HepG2 (cell line): Measurements from ENCODE around the gene FAM120C. TPM values are rescaled to one million over a fixed set of nuclear protein-coding genes. Genes with fewer than 3 reads are reported as not detected.

Experiments
- ATAC-seq: fragments of 200-7000 bp; cut with Tn5 transposase; 3 replicates; pipeline ENCODE4 v1.9.1; 2020; ENCODE audit warnings: mild to moderate bottlenecking, moderate library complexity
- BruUV-seq: library from RNA; stranded (reverse); fragments of 400-500 nt; replicated peaks from 2 replicates; lab custom pipeline; 2021; lab: Mats Ljungman, UMichigan
- CTCF ChIA-PET: fragments of 300-600 bp; formaldehyde crosslinking; extraction: SDS; loops from one replicate; lab custom pipeline; 2021; ENCODE audit warnings: low total read pairs, inconsistent platforms, low intra/inter-chr PET ratio; lab: Yijun Ruan, JAX
- POLR2A ChIA-PET: fragments of 350-600 bp; sonication (Branson Sonifier 250); formaldehyde crosslinking; loops from one replicate; lab custom pipeline; 2020; ENCODE audit warnings: antibody characterized with exemption, inconsistent platforms; lab: Yijun Ruan, JAX
- DNase-seq: peaks from one replicate; pipeline ENCODE4 v3.0.0-alpha.2; 2015; ENCODE audit warnings: low spot score
- FAIRE-seq: peaks from 3 replicates; lab custom pipeline; 2011; peaks lifted over from hg19 to GRCh38; lab: Jason Lieb, UNC
- H2AFZ ChIP-seq: one replicate; pipeline ENCODE4 v1.6.1; 2011; ENCODE audit warnings: low read length, inconsistent platforms
- H3K27ac ChIP-seq: fragments of 300-600 bp; 3 replicates; pipeline ENCODE4 v1.8.0; 2011; ENCODE audit warnings: mixed run types, mild to moderate bottlenecking, mixed read lengths, low read length, inconsistent platforms; ENCODE audit not compliant: insufficient read depth; ENCODE audit errors: extremely low read length
- H3K27me3 ChIP-seq, 2 experiments: fragments of 200-600 bp in 1 of 2; 2 replicates in 1 of 2; 3 replicates in 1 of 2; pipeline versions ENCODE4 v1.6.0 to v1.8.0; 2011; ENCODE audit warnings: low read length in 2 of 2, mild to moderate bottlenecking in 2 of 2, moderate library complexity in 2 of 2, inconsistent platforms in 1 of 2; ENCODE audit not compliant: insufficient read depth in 2 of 2, control insufficient read depth in 1 of 2
- H3K36me3 ChIP-seq, 2 experiments: fragments of 200-600 bp in 1 of 2; replicated peaks in 1 of 2; 2 replicates in 1 of 2; 3 replicates in 1 of 2; pipeline versions ENCODE4 v1.5.1 to v1.8.0; 2011; ENCODE audit warnings: low read length in 2 of 2, inconsistent platforms in 1 of 2; ENCODE audit not compliant: insufficient read depth in 2 of 2, control insufficient read depth in 1 of 2
- H3K4me1 ChIP-seq: 2 replicates; pipeline ENCODE4 v1.5.1; 2012; ENCODE audit warnings: low read length, inconsistent platforms; ENCODE audit not compliant: insufficient read depth
- H3K4me2 ChIP-seq: 2 replicates; pipeline ENCODE4 v1.6.0; 2011; ENCODE audit warnings: low read depth, low read length, inconsistent platforms
- H3K4me3 ChIP-seq, 3 experiments: fragments of 200-600 bp in 1 of 3; sonication (generic), shearing (Covaris generic) in 1 of 3; replicated peaks in 1 of 3; 2 replicates each; pipeline ENCODE4 v1.5.1; 2011 to 2016; ENCODE audit warnings: low read length in 3 of 3, inconsistent platforms in 2 of 3, low read depth in 2 of 3, mild to moderate bottlenecking in 2 of 3, control low read depth in 1 of 3, mixed read lengths in 1 of 3; ENCODE audit not compliant: insufficient read depth in 1 of 3
- H3K79me2 ChIP-seq: one replicate; pipeline ENCODE4 v1.6.1; 2011; ENCODE audit warnings: low read length, inconsistent platforms; ENCODE audit not compliant: insufficient read depth
- H3K9ac ChIP-seq: 2 replicates; pipeline ENCODE4 v1.6.0; 2011; ENCODE audit warnings: mild to moderate bottlenecking, low read depth, low read length, inconsistent platforms; ENCODE audit not compliant: insufficient read depth
- H3K9me3 ChIP-seq: 2 replicates; pipeline ENCODE4 v1.5.1; 2012; ENCODE audit warnings: mild to moderate bottlenecking, low read length
- H4K20me1 ChIP-seq: 2 replicates; pipeline ENCODE4 v1.6.0; 2011; ENCODE audit warnings: inconsistent platforms, mild to moderate bottlenecking, low read length, moderate library complexity; ENCODE audit not compliant: insufficient read depth
- ATF7 ChIP-seq, 2 experiments: fragments of 450-650 bp in 1 of 2; sonication (generic) in 1 of 2; formaldehyde crosslinking in 1 of 2; IDR thresholded peaks; 2 replicates each; pipeline versions ENCODE4 v1.4.0 to v1.6.1; 2016 to 2020; ENCODE audit warnings: antibody characterized with exemption in 1 of 2, mild to moderate bottlenecking in 1 of 2, missing genetic modification reagents in 1 of 2
- ATF7-NPFF ChIP-seq: sonication (generic); formaldehyde crosslinking; IDR thresholded peaks from 2 replicates; pipeline ENCODE4 v1.8.1; 2023; ENCODE audit warnings: mild to moderate bottlenecking, low read depth, missing genetic modification reagents, moderate library complexity
- FOXO1 ChIP-seq: sonication (generic); formaldehyde crosslinking; IDR thresholded peaks from 2 replicates; pipeline ENCODE4 v1.4.0; 2020; ENCODE audit warnings: missing genetic modification reagents
- GTF3A ChIP-seq: sonication (generic); formaldehyde crosslinking; conservative IDR thresholded peaks from 2 replicates; pipeline ENCODE4 v1.4.0; 2020; ENCODE audit warnings: mild to moderate bottlenecking, missing genetic modification reagents
- JDP2 ChIP-seq: sonication (generic); formaldehyde crosslinking; IDR thresholded peaks from 2 replicates; pipeline ENCODE4 v1.8.1; 2022; ENCODE audit warnings: missing genetic modification reagents, borderline replicate concordance
- PCBP2 ChIP-seq: fragments of 200-400 bp; formaldehyde crosslinking; optimal IDR thresholded peaks from 2 replicates; pipeline ENCODE3; 2018; ENCODE audit warnings: low read length, low read depth; ENCODE audit not compliant: poor library complexity, severe bottlenecking
- SMARCE1 ChIP-seq: fragments of 450-650 bp; IDR thresholded peaks from 2 replicates; pipeline ENCODE4 v1.6.1; 2017; ENCODE audit warnings: borderline replicate concordance
- SRSF4 ChIP-seq: fragments of 200-400 bp; formaldehyde crosslinking; IDR thresholded peaks from one replicate; pipeline ENCODE4 v1.6.1; 2018; ENCODE audit warnings: mild to moderate bottlenecking, low read depth, low read length, moderate library complexity; ENCODE audit not compliant: poor library complexity, severe bottlenecking
- TBX3 ChIP-seq: fragments of 450-650 bp; IDR thresholded peaks from 2 replicates; pipeline ENCODE4 v1.6.1; 2017; ENCODE audit warnings: antibody characterized with exemption, mild to moderate bottlenecking, inconsistent platforms, borderline replicate concordance
- ZNF101 ChIP-seq: sonication (generic); formaldehyde crosslinking; IDR thresholded peaks from 2 replicates; pipeline ENCODE4 v1.4.0; 2020; ENCODE audit warnings: mild to moderate bottlenecking, low read depth, missing genetic modification reagents, borderline replicate concordance
- ZNF503 ChIP-seq: sonication (generic); formaldehyde crosslinking; IDR thresholded peaks from 2 replicates; pipeline ENCODE4 v1.4.0; 2020; ENCODE audit warnings: missing genetic modification reagents
- ZNF747 ChIP-seq: sonication (generic); formaldehyde crosslinking; IDR thresholded peaks from 2 replicates; pipeline ENCODE4 v1.8.1; 2023; ENCODE audit warnings: missing genetic modification reagents, mild to moderate bottlenecking, borderline replicate concordance
- WGBS: methylation state at CpG from one replicate; pipeline ENCODE4 v1.1.6; 2017; ENCODE audit warnings: low lambda C conversion rate; 5-methylcytosine and 5-hydroxymethylcytosine counted together
- in situ Hi-C: cut with HindIII; loops from 2 replicates; pipeline ENCODE4 v1.10.0; 2017; ENCODE audit warnings: low pct_unique_long_range_greater_than_20kb; ENCODE audit not compliant: extremely low pct_ligation_motif_present
- intact Hi-C: fragments of 100-400 bp; cut with micrococcal nuclease; formaldehyde crosslinking; loops from one replicate; pipeline ENCODE4 v1.10.0; 2022; ENCODE audit not compliant: unreplicated experiment
- polyA plus RNA-seq, 8 experiments: library from polyadenylated mRNA; depleted of rRNA in 3 of 8; stranded (reverse) in 7 of 8; unstranded in 1 of 8; fragments of >200 nt; fragmentation: Illumina TruSeq in 4 of 8; extraction: Trizol in 4 of 8; gene quantifications; 2 replicates each; pipeline versions ENCODE4 v1.2.1 to v1.2.3, GENCODE V29; 2011 to 2016; ENCODE audit warnings: low read depth in 4 of 8, missing spikeins in 1 of 8, mixed read lengths in 1 of 8; ENCODE audit not compliant: insufficient read depth in 1 of 8
- total RNA-seq, 5 experiments: library from RNA; depleted of rRNA; stranded (reverse); fragments of >200 nt; fragmentation: Illumina TruSeq; extraction: Trizol; gene quantifications; 2 replicates each; pipeline ENCODE4 v1.2.3, GENCODE V29; 2016; ENCODE audit warnings: low read depth in 1 of 5

The FAM120C gene
- total and polyA plus RNA-seq, 2 of the 13 experiments (the other 11 are each of a cell fraction or from before 2014, with no cell fraction given): 4.6 to 7.4 TPM

- intact Hi-C loops: no loop called here
- in situ Hi-C loops: no loop called here
- Histone ChIP-seq H3K4me2 (no peak overlapping the region), H3K4me3 (no peak overlapping the region), H3K9me3 (no peaks in the 10 kb centered on the region), H3K27ac (no peak overlapping the region), H3K27me3 (no peaks in the 10 kb centered on the region), H3K4me1 (no peaks in the 10 kb centered on the region), H2AFZ (no peak overlapping the region), H3K79me2 (no peaks in the 10 kb centered on the region), H3K9ac (no peak overlapping the region), H3K36me3 (no peaks in the 10 kb centered on the region), H4K20me1 (no peaks in the 10 kb centered on the region)
- TF ChIP-seq SRSF4 (no peak), ATF7 (IDR thresholded peaks at IDR 0.05) (peak; percentile 5; the same call in 1 of the 2 replicates), ATF7 (CRISPR knock-in tag; IDR thresholded peaks at IDR 0.05) (no peak)
- ChIA-PET POLR2A (no interaction called here), CTCF (no interaction called here)
- ATAC-seq: no peak
- FAIRE-seq: no peak
- BruUV-seq: no TSS peak
- DNase-seq: no peak
- 94% methylated on average over 3 of the region's 3 CpGs for WGBS
These were observed 30.5 kb upstream of the FAM120C start for GRCh38 chrX:54213603-54214002.

GRCh38 chrX:54208531-54208930 lies 25.5 kb upstream of the FAM120C start:
- TF ChIP-seq ZNF747 (CRISPR knock-in tag) (no peak), TBX3 (no peak), GTF3A (CRISPR knock-in tag) (no peak), FOXO1 (CRISPR knock-in tag) (no peak), ZNF101 (CRISPR knock-in tag) (no peak), JDP2 (CRISPR knock-in tag) (no peak), ATF7-NPFF (CRISPR knock-in tag) (no peak), SMARCE1 (no peak), PCBP2 (no peak), ZNF503 (CRISPR knock-in tag) (no peak)
- FAIRE-seq (no peak), ATAC-seq (no peak), DNase-seq (no peak)
- H3K9me3 ChIP-seq: no peaks in the 10 kb centered on the region
- H4K20me1 ChIP-seq: no peaks in the 10 kb centered on the region
- ChIA-PET CTCF (no interaction called here), POLR2A (no interaction called here)
- no peak overlapping the region for H2AFZ ChIP-seq
- no peak overlapping the region for H3K4me3 ChIP-seq
- H3K27me3 ChIP-seq: no peaks in the 10 kb centered on the region
- H3K36me3 ChIP-seq: no peaks in the 10 kb centered on the region
- H3K79me2 ChIP-seq: no peaks in the 10 kb centered on the region
- 61% methylated on average over 2 of the region's 3 CpGs for WGBS
- in situ Hi-C loops (no loop called here), intact Hi-C loops (no loop called here)
- BruUV-seq: no TSS peak
- H3K4me2 ChIP-seq: no peak overlapping the region
- no peak overlapping the region for H3K27ac ChIP-seq
- H3K9ac ChIP-seq: no peak overlapping the region
- no peaks in the 10 kb centered on the region for H3K4me1 ChIP-seq
